GM12873 (cell line): Measurements from ENCODE around the gene TRAF7.

Experiments used
- TF ChIP-seq, protein P1 (sequence below): IDR thresholded peaks from 2 replicates; pipeline ENCODE4 v1.5.1; 2012; ENCODE audit warnings: low read depth, mild to moderate bottlenecking, moderate library complexity, low read length, control low read depth; ENCODE audit not compliant: insufficient read depth; ENCODE audit errors: missing control alignments

TRAF7 gene

DNA sequence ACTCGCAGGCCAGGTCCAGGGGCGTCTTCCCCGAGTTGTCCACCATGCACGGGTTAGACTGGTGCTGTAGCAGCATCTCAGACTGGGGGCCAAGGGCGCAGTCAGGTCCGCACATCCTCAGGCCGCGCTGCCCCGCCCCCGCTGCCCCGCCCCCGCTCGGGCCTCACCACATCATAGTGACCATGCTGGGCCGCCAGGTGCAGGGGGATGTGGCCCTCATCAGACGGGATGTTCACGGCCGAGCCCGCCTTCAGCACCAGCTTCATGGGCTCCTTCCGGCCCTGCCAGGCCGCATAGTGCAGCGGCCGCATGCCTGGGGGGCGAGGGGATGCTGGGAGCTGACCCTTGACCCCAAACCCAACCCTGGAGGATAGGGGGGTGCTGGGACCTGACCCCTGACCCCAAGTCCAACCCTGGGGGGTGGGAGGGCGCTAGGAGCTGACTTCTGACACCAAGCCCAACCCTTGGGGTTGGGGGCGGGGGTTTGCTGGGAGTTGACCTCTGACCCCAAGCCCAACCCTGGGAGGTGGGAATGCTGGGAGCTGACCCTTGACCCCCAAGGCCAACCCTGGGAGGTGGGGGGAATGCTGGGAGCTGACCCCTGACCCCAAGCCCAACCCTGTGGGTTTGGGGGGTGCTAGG is 33.8 kb downstream of the TRAF7 start:
- TF ChIP-seq, protein P1, sequence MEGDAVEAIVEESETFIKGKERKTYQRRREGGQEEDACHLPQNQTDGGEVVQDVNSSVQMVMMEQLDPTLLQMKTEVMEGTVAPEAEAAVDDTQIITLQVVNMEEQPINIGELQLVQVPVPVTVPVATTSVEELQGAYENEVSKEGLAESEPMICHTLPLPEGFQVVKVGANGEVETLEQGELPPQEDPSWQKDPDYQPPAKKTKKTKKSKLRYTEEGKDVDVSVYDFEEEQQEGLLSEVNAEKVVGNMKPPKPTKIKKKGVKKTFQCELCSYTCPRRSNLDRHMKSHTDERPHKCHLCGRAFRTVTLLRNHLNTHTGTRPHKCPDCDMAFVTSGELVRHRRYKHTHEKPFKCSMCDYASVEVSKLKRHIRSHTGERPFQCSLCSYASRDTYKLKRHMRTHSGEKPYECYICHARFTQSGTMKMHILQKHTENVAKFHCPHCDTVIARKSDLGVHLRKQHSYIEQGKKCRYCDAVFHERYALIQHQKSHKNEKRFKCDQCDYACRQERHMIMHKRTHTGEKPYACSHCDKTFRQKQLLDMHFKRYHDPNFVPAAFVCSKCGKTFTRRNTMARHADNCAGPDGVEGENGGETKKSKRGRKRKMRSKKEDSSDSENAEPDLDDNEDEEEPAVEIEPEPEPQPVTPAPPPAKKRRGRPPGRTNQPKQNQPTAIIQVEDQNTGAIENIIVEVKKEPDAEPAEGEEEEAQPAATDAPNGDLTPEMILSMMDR = no peak

DNA sequence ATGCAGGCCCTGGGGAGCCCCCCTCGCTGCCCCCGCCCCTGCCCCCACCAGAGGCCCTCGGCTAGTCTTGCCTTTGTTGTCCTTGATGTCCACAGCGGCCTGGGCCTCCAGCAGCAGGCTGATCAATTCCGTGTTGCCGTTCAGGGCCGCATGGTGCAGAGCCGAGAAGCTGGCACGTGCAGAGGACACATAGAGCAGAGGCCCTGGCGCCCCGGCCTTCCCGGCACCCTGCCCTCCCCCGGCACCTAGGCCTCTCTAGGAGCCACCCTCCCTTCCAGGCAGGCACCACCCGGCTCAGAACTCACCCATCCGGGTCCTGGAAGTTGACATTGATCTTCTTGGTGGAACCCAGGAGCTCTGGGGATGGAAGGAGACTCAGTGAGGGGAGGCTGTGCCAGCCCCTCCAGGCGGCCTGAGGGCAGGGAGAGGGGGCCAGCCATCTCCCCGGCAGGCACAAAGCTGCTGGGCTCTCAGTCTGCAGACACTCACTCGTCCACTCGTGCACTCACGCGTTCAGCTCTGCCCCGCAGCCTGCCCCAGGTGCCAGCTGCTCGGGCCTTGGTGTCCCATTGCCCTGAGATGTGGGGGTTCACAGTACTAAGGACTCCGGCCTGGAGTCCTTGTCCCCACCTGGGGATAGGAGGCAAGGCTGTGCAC is 34.5 kb downstream of the TRAF7 start:
- TF ChIP-seq, protein P1 = no peak

DNA sequence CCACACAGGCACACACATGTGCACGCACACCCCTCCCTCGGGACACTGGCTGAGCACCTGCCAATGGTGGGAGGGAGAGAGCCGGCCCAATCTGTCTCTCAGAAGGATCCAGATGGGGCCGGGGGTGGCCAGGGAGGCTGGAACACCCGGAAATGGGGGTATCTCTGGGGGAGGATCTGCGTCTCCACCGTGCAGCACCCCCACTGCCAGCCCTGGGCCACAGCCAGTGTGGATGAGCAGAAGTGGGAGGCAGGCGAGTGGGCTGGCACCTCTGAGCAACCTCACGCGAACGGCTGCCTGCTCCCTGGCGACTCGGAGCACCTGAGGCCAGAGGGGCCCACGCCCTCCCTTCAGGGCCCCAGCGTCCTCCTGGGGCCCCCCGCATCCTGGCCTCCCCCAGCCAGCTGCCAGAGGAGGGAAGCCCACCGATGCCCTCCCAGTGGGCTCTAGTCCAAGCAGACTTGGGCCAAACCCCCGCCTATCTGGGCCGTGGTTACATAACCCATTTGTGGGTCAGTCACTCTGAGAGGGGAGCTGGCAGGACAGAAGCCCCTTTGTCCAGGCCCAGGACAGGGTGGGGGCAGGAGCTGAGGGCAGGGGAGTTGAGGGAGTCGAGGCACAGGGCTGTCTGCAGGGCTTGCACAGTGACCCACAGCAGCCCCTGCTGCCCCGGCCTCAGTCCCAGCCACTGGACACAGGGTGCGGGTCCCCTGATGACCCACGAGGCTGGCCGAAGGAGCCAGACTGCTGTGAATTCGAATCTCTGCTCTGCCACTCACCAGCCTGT is 35.3 kb downstream of the TRAF7 start:
- TF ChIP-seq, protein P1 = no peak

DNA sequence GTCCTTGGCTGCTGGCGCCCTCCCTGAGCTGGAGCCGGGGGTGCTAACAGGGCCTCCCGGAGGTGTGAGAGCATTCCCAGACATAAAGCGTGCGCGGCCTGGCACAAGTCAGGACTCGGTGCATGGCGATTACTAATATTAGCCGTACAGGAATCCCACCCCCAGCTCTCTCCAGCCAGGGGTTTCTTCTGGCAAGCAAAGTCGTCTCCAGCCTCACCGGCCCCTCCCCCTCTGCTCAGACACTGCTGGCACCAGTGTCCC is 35.8 kb downstream of the TRAF7 start:
- TF ChIP-seq, protein P1 = no peak

DNA sequence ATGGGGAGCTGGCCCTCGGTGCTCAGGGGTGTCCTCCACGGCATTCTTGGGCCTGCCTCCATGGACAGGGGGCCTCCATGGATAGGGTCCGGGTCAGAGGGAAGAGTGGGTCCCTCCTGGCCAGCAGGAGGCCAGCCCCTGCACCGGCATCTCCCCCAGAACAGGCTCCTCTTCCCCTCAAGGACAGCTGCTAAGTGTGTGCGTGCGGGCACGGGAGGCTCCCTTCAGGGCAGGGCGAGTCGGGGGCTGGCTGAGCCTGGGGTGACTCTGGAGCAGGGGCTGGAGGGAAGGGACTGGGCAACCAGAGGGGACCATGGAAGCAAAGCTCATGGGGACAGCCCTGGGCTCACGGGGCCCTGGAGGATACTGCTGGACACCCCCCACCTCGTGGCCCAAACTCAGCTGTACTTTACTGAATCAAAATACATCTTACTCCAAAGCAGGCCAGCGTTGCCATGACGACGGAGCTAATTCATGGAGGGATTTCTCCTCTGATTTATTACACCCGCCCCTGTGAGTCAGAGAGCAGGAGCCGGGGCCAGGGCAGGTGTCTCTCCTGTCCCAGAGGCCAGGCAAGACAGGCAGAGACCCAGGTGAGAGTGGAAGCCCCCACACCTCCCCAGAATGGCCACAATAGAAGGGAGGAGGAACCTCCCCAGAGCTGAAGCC is 38.7 kb downstream of the TRAF7 start:
- TF ChIP-seq, protein P1 = no peak

DNA sequence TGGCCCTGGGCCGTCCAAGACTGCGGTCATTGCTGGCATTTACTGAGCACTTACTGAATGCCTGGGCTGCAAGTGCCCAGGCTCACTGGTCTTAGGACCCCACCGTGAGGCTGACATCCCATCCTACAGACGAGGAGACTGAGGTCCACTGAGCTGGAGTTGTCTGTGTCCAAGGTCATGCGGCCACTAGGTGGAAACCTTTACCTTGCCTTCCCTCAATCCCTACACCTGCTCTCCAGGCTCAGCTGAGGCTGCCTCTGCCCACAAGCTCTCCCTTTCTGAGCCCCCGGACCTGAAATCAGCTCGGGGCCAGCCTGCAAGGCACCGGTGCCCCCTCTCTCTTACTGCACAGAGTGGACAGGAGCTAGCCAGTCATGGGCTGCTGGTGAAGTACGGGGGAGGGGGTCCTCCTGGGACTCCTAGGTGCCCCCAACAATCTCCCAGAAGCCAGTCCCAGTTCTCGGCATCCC is 39.3 kb downstream of the TRAF7 start:
- TF ChIP-seq, protein P1 = peak; percentile 76
